Renal pelvis (tissue), 12 donors: ENCODE data around the gene DAPK3. TPM values are rescaled to one million over a fixed set of nuclear protein-coding genes. Genes with fewer than 3 reads are reported as not detected.
A peak's percentile ranks its signal among the peaks of the same experiment; 100 is the strongest.
"Not testable (repeated sequence)": the region's sequence is repeated elsewhere in the genome, so short reads cannot be mapped to it uniquely, and the experiment has no call there.

Experiments used
- DNase-seq: peaks from one replicate; pipeline ENCODE4 v3.0.0-alpha.2; 2013
- long read RNA-seq, 16 experiments: transcript quantifications; one replicate each; lab custom pipeline, GENCODE V29; 2026
- polyA plus RNA-seq, 3 donors: library from polyadenylated mRNA; unstranded; fragments of 120-200 nt; gene quantifications; one replicate each; pipeline ENCODE4 v1.2.1, GENCODE V29; 2013; ENCODE audit not compliant: insufficient read length in 3 of 3

The DAPK3 gene
- 10 to 100 TPM; 45.2 to 50.0 (median 49.5) TPM for polyA plus RNA-seq
- long read RNA-seq, donor 1, partial matches to known transcripts: 0 of 16 reads
- long read RNA-seq, donor 1, other reads (novel, unspliced or antisense): 11 of 16 reads
- long read RNA-seq, donor 2, transcript DAPK3-206 (4 exons, 671 nt): major isoform, 5 of 44 reads
- long read RNA-seq, donor 2, partial matches to known transcripts: 10 of 44 reads
- long read RNA-seq, donor 2, other reads (novel, unspliced or antisense): 22 of 44 reads
- long read RNA-seq, donor 3, partial matches to known transcripts: 0 of 22 reads
- long read RNA-seq, donor 3, other reads (novel, unspliced or antisense): 15 of 22 reads
- long read RNA-seq, donor 4, partial matches to known transcripts: 0 of 18 reads
- long read RNA-seq, donor 4, other reads (novel, unspliced or antisense): 16 of 18 reads
- long read RNA-seq, donor 5, partial matches to known transcripts: 0 of 13 reads
- long read RNA-seq, donor 5, other reads (novel, unspliced or antisense): 9 of 13 reads
- long read RNA-seq, donor 6, partial matches to known transcripts: 0 of 22 reads
- long read RNA-seq, donor 6, other reads (novel, unspliced or antisense): 12 of 22 reads
- long read RNA-seq, donor 7, partial matches to known transcripts: 0 of 15 reads
- long read RNA-seq, donor 7, other reads (novel, unspliced or antisense): 7 of 15 reads
- long read RNA-seq, donor 8, partial matches to known transcripts: 0 of 3 reads
- long read RNA-seq, donor 8, other reads (novel, unspliced or antisense): 0 of 3 reads
- long read RNA-seq, donor 9, transcript DAPK3-206 (4 exons, 671 nt): major isoform, 6 of 20 reads
- long read RNA-seq, donor 9, partial matches to known transcripts: 0 of 20 reads
- long read RNA-seq, donor 9, other reads (novel, unspliced or antisense): 10 of 20 reads
- long read RNA-seq, donor 10, partial matches to known transcripts: 5 of 18 reads
- long read RNA-seq, donor 10, other reads (novel, unspliced or antisense): 9 of 18 reads
- long read RNA-seq, donor 11, partial matches to known transcripts: 0 of 11 reads
- long read RNA-seq, donor 11, other reads (novel, unspliced or antisense): 7 of 11 reads
- long read RNA-seq, donor 12, transcript DAPK3-205 (3 exons, 2,058 nt): major isoform, 8 of 27 reads
- long read RNA-seq, donor 12, partial matches to known transcripts: 0 of 27 reads
- long read RNA-seq, donor 12, other reads (novel, unspliced or antisense): 13 of 27 reads
- long read RNA-seq, donor 13, partial matches to known transcripts: 0 of 6 reads
- long read RNA-seq, donor 13, other reads (novel, unspliced or antisense): 5 of 6 reads
- long read RNA-seq, donor 14: 0 reads
- long read RNA-seq, donor 15: 0 reads
- long read RNA-seq, donor 16, partial matches to known transcripts: 0 of 20 reads
- long read RNA-seq, donor 16, other reads (novel, unspliced or antisense): 16 of 20 reads

DNA sequence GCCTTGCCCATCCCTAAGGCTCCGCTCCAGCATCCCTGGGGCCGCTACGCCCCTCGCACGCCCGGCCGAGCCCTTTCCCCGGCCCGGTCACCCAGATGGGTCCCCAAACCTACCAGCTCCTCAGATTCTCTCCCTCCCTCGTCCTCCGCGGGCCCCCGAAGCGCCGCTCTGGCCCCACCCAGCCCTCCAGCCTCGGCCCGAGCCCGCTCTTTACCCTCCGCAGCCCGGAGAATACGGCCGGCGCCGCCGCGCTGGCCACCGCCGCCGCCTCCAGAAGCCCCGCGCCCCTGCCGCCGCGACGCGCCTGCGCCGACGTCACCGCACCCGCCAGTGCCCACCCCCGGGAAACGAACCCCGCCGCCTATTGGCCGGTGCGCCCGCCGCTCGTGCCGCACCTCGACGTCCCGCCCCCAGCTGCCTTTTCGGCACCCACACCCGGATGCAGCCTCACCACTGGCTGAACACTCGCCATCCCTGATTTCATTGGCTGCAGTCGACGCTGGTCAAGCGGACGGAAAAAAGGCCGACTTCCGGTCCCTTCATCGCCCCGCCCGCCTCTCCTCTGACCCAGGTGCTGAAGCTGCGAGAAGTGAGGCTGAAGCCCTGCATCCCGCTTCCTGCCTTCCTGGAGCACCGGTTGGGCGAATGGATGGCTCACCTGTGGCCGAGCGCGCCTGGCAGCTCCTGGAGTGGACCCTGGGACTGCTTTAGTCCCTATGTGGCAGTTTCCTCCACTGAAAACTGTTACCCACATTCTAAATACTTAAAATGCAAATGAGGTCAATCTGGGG, at the start of gene DAPK3:
Gene DAPK3 (minus strand): TSS at position 292 of the 791 bp plus-strand sequence. CDS start 1,364 bp downstream, outside the sequence.
- peak; percentile 98 for DNase-seq

DNA sequence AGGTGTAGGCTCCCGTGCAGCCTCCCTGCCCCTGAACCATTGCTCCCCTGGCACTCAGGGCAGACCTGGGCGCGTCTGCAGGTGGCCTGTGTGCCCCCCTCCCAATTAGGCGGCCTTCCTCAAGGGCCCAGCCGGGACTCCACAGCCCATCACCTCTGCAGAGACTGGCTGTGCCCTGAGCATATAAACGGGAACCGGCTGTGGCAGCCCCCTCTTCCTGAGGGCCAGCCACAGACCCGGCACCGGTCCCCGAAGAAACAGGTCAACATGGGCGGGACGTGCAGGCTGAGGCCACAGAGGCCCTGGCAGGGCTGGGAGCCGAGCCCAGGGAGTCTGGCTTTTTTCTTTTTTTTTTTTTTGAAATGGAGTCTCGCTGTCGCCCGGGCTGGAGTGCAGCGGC, 48.7 kb upstream of the DAPK3 start:
- no peak for DNase-seq

DNA sequence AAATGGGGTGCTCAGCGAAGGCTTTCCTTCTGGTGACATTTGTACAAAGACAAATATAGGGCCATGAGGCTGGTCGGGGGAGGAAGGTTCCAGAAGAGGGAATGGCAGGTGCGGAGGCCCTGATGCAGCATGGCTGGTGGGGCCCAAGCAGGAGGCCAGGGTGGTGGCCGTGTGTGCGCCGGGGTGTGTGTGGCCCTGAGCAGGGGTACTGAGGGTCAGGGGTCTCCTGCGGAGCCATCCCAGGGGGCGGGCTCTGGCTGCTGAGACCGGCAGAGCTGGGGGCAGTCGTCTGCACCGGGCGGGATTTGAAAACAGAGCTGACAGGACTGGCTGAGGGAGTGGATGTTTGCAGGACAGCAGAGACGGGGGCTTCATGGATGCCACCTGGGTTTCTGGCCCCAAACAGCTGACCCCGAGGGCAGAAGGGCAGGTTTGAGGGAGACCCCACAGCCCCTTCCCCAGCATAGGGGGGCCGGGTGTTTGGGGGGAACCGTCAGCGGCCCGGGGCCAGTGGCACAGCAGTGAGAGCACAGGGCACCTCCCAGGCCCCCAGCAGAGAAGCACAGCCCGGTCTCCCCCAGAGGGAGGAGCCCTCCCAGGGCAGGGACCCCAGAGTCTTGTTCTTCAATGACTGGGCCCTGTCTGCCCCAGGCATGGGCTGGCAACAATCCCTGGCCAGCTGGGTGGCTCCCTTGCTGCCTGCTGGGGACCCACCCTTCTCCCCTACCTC, 48.0 kb upstream of the DAPK3 start:
- DNase-seq: no peak

DNA sequence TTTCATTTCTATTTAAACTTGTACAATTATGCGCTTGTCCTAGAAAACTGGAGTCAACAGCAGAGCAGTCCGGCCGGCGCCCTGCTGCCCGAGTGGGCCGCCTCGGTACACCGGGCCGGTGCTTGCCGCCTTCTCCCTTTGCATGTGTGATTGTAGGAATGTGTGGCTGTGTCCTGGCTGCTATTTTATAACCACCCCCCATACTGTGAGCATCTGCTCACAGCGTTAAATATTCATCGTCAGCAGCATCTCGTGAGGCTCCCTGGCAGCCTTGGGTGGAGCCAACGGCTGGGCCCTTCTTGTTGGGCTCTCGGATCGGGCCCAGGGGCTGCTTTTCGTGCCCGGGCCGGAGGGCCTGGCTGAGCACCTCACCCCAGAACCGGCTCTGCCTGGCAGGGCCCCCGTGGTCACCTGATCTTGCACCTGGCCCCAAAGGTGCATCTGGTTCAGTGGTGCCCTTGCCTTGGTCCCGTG, 47.3 kb upstream of the DAPK3 start:
- no peak for DNase-seq

DNA sequence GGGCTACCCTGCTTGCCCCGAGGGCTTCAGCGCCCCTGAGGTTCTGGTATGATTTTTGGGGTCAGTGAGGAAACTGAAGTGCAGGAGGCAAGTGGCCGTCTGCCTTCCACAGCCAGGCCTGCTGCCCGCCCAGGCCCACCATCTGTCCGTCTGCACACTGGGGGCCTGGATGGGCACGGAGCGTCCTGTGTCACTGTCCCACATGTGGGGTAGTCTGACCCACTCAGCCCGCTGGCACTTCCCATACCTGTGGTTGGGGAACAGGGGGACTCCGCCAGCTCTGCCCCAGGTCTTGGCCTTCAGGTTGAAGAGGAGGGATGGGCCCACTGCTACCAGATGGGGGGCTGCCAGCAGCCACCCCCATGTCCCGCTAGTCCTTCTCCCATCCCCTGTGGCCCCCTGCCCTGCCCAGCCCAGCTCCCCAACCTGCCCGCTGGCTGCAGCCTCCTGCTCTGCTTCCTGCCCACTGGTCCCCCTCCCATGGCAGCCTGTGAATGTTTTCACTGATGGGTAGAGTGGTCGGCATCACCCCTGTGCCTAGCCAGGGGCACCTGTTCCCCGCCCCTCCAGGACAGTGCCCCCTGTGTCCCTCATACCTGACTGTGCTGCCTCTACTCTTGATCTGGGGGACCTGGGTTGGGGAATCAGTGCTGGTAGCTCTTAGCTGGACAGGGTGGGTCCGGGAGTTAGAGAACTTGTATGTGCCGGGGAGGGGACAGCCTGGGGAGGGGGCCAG, 46.2 kb upstream of the DAPK3 start:
- DNase-seq: no peak

DNA sequence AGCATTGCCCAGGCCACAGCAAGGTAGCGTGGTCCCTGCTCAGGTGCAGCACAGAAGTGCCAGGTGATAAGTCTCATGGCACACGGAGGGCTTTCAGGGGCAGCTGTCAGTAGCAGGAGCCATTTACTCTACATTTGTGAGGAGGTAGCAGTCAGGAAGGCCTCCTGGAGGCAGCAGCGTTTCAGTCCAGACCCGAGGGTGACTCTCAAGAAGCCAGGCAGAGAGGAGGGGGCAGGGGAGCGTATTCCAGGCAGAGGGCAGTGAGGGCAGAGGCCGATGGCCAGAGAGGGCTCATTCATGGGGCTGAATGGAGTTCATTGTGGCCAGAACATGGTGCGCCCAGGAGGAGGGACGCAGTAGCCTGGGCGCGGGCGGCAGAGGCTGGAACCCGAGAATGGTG, 45.6 kb upstream of the DAPK3 start:
- DNase-seq: no peak

DNA sequence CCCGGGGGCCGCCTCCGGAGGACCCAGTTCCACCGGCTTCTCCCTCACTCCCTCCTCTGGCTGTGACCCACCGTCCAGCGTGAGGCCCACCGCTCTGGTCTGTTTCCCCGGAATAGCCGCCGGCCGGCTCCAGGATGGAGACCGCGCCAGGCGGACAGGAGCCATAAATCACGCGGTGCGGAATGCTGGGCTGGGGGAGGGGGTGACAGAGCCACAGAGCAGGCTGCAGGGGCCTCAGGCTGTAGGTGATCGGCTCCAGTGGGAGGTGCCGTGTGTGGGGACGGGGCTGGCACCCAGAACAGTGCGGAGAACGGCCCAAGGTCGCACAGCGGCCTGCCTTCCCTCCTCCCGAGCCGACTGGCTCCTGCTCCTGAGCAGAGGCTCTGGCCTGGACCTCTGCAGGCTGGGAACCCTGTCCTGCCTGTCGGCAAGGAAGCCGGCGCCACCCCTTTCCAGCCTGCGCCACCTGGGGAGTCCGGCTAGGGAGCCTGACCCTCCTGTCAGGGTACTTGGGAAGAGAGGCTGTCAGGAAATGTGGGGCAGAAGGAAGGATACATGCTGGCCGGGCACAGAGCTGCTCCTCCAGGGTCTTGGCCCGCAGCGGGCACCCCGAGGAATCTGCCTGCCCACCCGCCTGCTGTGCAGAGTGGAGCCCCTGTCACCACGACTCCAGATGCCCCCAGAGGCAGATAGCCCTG, 45.0 kb upstream of the DAPK3 start:
- DNase-seq: peak; percentile 86

DNA sequence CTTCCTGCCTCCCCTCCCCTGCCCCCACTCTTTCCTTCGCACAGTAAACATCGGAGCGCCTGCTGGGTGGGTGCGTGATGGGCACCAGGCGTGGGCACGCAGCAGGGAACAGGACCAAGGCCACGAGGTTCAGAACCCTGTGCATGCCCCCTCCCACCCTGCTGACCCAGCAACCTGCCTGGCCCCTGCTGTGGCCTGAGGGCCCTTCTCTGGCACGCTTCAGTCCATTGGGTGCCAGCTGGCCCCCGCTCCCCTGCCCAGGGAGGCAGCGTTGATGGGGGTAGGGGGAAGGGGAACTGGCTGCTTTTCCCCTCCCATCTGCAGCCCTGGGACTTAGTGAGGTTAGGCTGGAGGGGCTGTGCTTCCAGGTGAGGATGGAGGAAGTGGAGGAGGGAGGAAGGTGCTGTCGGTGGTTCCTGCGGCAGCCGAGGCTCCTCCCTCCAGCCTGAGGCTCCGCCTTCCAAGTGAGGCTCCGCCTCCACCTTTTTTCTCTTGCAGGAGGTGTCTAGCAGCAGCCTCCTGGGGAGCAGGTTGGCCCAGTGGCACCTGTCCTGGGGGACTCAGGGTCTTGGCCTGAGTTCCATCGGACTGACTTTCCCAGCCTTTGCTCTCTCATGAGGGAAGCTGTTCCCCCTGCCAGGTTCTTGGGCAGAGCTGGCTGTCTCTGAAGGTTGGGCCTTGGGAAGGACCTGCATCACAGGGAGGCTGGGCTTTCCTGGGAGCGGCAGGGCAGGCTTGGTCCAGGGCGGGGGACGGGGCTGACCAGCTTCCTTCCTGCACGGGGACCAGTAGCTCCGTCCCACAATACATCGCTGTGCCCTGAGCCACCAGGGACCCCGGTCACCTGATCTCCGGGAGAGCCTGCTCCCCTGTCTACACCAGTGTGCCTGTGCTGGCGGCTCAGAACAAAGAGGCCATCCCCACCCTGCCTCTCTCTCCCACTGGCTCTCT, 43.9 kb upstream of the DAPK3 start:
- DNase-seq: no peak

DNA sequence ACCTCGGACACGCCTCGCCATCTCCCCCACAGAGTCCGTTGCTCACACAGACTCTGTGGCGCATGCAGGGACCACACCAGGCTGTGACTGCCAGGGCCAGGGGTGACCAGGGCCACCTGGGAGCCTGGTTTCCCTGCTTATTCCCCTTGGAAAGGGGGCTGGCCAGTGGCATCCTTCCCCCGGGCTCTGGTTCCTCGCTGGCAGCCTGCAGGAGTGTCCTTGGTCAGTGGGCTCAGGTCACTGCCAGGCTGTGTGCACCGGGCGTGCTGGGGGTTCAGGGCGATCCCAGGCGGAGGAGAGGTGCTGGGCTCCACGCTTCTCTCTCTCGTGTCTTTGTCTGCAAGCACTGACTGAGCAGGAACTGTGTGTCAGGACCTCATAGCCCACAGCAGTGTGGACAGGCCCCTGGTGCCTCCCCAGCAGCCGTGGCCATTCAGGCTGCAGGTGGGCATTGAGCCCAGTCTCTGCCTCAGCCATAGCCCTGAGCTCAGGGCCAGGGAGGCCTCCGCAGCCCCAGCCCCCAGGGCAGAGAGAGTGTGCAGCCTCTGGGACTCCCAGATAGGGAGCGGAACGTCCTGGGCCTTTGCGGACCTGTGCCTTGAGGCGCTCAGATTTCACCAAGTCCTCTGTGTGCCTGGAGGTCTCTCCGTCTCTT, 43.1 kb upstream of the DAPK3 start:
- DNase-seq: no peak

DNA sequence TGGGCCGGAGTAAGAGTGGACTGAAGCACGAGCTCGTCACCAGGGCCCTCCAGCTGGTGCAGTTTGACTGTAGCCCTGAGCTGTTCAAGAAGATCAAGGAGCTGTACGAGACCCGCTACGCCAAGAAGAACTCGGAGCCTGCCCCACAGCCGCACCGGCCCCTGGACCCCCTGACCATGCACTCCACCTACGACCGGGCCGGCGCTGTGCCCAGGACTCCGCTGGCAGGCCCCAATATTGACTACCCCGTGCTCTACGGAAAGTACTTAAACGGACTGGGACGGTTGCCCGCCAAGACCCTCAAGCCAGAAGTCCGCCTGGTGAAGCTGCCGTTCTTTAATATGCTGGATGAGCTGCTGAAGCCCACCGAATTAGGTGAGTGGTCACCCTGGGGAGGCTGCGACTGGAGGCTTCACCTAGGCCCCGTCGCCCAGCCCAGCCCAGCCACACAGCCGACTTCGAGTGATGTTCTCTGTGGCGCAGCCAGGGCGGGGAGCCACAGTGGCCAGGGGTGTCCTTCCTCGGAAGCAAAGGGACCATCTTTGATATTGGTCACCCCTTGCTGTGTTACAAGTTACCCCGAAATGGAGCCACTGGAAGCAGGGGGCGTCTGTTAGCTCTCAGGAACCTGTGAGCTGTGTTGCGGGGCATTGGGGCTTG, 42.2 kb upstream of the DAPK3 start:
- no peak for DNase-seq

DNA sequence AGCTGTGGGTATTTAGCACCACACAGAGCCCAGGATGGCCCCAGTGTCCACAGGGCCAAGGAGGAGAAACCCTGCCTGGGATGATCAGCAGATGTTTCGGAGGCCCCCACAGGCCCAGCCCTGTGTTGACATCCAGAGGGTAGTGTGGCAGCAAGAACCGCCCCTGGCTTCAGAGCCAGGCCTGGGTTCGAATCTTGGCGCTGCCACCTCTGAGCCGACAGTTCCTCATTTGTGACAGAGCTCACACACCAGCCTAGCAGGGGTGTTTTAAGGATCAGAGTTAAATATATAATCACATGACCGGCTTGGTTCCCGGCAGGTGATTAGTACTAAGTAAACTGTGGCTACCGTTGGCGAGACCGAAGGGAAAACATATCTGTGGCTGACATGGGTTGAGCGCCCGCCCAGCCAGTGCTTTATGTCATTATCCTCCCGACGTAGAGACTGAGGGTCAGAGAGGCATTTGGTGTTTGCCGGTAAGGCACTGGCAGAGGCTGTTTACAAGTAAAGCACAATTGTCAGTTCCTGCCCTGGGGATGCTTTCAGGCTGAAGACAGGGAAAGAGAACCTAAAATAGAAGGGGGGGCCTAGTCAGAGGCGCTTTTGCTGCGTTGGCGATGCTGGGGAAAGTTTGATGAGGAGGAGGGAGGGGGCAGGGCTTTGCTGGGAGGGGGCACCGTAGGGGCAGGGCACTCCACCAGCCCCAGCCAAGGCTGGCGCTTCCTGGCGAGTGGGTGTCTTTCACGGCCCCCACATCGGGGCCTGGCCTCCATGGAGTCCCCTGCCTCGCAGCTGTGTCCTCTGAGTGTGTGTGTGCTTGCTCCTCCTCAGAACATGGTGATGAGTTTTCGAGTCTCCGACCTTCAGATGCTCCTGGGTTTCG, 41.4 kb upstream of the DAPK3 start:
- DNase-seq: no peak

DNA sequence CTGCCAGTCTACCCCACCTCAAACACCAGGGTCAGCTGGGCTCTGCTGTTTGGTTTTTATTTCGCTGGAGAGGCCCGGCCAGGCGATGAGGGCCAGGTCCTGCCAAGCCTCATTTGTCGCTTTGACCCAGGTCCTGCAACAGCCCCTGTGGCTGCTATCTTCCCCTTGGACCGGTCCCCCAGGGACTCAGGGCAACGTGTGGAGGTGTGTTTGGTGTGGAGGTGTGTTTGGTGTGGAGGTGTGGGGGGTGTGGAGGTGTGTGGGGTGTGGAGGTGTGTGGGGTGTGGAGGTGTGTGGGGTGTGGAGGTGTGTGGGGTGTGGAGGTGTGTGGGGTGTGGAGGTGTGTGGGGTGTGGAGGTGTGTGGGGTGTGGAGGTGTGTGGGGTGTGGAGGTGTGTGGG, 40.5 kb upstream of the DAPK3 start:
- not testable (repeated sequence) for DNase-seq

DNA sequence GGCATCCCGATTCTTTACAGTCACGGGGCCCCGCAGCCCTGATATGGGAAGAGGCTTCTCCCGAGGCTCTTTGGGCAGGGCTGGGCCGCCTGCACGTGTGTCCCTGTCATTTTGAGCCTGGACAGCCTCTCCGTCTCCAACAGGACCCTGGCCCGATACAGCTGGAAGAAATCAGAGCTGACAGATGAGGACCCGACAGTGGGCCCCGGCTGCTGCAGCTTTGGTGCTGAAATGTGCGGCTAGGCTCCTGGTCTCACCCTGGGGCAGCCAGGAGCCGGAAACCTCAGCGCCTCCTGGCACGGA, 39.9 kb upstream of the DAPK3 start:
- DNase-seq: no peak

DNA sequence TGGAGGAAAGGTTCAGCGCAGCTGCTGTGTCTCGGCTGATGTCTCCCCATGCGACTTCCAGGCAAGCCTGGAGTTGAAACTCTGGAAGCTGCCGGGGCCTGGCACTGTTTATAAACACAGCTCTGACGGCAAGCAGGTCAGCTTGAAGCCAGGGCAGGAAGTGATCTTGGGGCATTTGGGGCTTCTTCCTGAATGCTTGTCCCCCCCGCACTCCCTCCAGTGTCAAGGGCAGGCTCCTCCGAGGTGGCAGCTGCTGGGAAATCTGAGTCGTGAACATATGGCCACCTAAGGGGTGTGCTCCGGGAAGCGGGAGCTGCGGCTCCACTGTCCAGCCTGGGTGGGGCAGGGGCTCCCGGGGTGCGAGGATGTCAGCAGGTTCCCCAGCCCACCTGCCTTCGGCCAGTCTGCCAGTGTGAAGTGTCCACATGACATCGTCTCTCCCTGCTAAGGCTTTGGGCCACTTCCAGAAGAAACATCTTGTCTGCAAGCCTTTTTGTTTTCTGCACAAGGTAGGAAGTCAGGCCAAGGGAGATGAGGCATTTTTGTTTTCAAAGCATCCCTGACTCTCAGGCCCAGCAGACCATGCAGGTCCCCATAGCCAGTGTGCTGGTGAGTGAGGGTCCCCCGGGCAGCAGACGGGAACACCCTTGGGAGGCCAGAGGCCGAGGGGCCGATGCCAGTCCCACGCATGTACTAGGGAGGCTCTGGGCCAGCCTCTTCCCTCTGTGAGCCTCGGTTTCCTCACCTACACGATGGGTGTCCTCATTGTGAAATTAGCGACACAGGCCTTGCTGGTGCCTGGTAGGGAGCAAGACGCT, 39.3 kb upstream of the DAPK3 start:
- no peak for DNase-seq
